Measurements from ENCODE around the gene GNAI1.

GRCh38 chr7:80181411-80181810 is 46.8 kb downstream of the GNAI1 start:
- TF ChIP-seq CTCF (conservative IDR thresholded peaks at IDR 0.05; ENCODE audit: low read length) = no peak
- TF ChIP-seq EZH2phosphoT487 (IDR thresholded peaks at IDR 0.05; ENCODE audit: borderline replicate concordance, low read depth, low read length) = no peak

Data from OCI-LY7 (cell line).